Right lobe of liver (tissue), 6 donors: ENCODE data around the gene INPPL1. TPM values are rescaled to one million over a fixed set of nuclear protein-coding genes. Genes with fewer than 3 reads are reported as not detected.

Experiments used
- ATAC-seq, 4 donors: fragments of 200-7000 bp; cut with Tn5 transposase; one replicate each; pipeline ENCODE4 v1.9.1; 2020; ENCODE audit warnings: mild to moderate bottlenecking in 4 of 4, moderate library complexity in 4 of 4
- DNase-seq, 3 donors: peaks; one replicate each; pipeline ENCODE4 v3.0.0-alpha.2; 2020
- H3K27ac ChIP-seq, 3 donors: fragments of 200-600 bp; one replicate each; pipeline ENCODE4 v1.8.0; 2022
- H3K27me3 ChIP-seq, 2 donors: fragments of 200-600 bp; one replicate each; pipeline ENCODE4 v1.8.0; 2022
- H3K36me3 ChIP-seq, 4 donors: fragments of 200-600 bp; sonication (generic) in 1 of 4; one replicate each; pipeline versions ENCODE4 v1.5.1 to v1.8.0; 2017 to 2022; ENCODE audit warnings: control low read depth in 1 of 4
- H3K4me1 ChIP-seq, 4 donors: fragments of 200-600 bp; sonication (generic) in 1 of 4; one replicate each; pipeline versions ENCODE4 v1.5.1 to v1.8.0; 2017 to 2022; ENCODE audit warnings: control low read depth in 1 of 4
- H3K4me3 ChIP-seq, 3 donors: fragments of 200-600 bp; one replicate each; pipeline ENCODE4 v1.8.0; 2022
- H3K9me3 ChIP-seq, 4 donors: fragments of 200-600 bp; sonication (generic) in 1 of 4; one replicate each; pipeline versions ENCODE4 v1.5.1 to v1.8.0; 2017 to 2022; ENCODE audit warnings: control low read depth in 1 of 4
- CTCF ChIP-seq, 4 donors: fragments of 200-600 bp in 3 of 4; fragments of 450-650 bp in 1 of 4; IDR thresholded peaks; one replicate each; pipeline versions ENCODE4 v1.5.1 to v1.8.0; 2016 to 2022; ENCODE audit warnings: antibody characterized with exemption in 4 of 4, mild to moderate bottlenecking in 2 of 4
- POLR2A ChIP-seq: fragments of 450-650 bp; IDR thresholded peaks from one replicate; pipeline ENCODE4 v1.6.1; 2017; ENCODE audit warnings: antibody characterized with exemption, mild to moderate bottlenecking
- WGBS: methylation state at CpG from one replicate; pipeline ENCODE4 v1.1.6; 2018; ENCODE audit warnings: low coverage, low lambda C conversion rate; ENCODE audit not compliant: insufficient coverage; ENCODE audit errors: missing lambda C conversion rate; 5-methylcytosine and 5-hydroxymethylcytosine counted together
- intact Hi-C, 2 donors: fragments of 100-400 bp; cut with DNase I; formaldehyde crosslinking; loops; one replicate each; pipeline versions ENCODE4 v1.11.2 to v1.14.1; 2022
- total RNA-seq, 6 experiments: library from RNA; depleted of rRNA in 2 of 6; stranded (reverse); fragments of >200 nt in 2 of 6; fragmentation: NEBNext Ultra II Directional in 3 of 6; extraction: Animal tissue kit (Norgen Biotek cat#: 25700) in 3 of 6; gene quantifications; one replicate each; pipeline versions ENCODE4 v1.1.0 to v1.2.4, GENCODE V29; 2016 to 2023
- donor health status: DM: no; HTN: yes; CAD: no.
- donor health status: DM: no; HTN: no; CAD: no.
- donor health status: DM: no; HTN: no; CAD: no.
- donor health status: DM: no; HTN: yes; CAD: no.
- donor health status: DM: no; HTN: yes; CAD: no.

INPPL1 gene
- total RNA-seq, 6 experiments from 2014 or later: 23.2 to 46.5 (median 37.4) TPM

- Histone ChIP-seq H3K9me3 (no peaks in the 10 kb centered on the region), H3K4me1 (no peaks in the 10 kb centered on the region), H3K27me3 (no peaks in the 10 kb centered on the region), H3K36me3 (no peaks in the 10 kb centered on the region), H3K4me3 (no peak overlapping the region), H3K27ac (no peak overlapping the region)
- intact Hi-C loops: no loop called here
- WGBS: 57% methylated on average over 2 of the region's 24 CpGs
- no peak for TF ChIP-seq POLR2A
- DNase-seq (no peak), ATAC-seq (peak in 1 of 4 donors; percentile 15)
These were observed 26.3 kb downstream of the INPPL1 start for GRCh38 chr11:72250661-72251464.

GRCh38 chr11:72251614-72252013 is 27.0 kb downstream of the INPPL1 start:
- no peak overlapping the region for H3K27ac ChIP-seq
- H3K4me3 ChIP-seq: no peak overlapping the region
- ATAC-seq (no peak), DNase-seq (no peak)
- no peaks in the 10 kb centered on the region for H3K4me1 ChIP-seq
- no peaks in the 10 kb centered on the region for H3K9me3 ChIP-seq
- WGBS: 44% methylated on average over 3 of the region's 5 CpGs
- no peak for TF ChIP-seq CTCF (IDR thresholded peaks at IDR 0.05)
- intact Hi-C loops: no loop called here
- no peaks in the 10 kb centered on the region for H3K27me3 ChIP-seq
- no peaks in the 10 kb centered on the region for H3K36me3 ChIP-seq

GRCh38 chr11:72253392-72253791 is 28.8 kb downstream of the INPPL1 start:
- no peak for TF ChIP-seq CTCF (IDR thresholded peaks at IDR 0.05)
- TF ChIP-seq POLR2A: no peak
- ATAC-seq: no peak
- intact Hi-C loops: no loop called here

GRCh38 chr11:72254299-72254993 is 29.9 kb downstream of the INPPL1 start:
- Histone ChIP-seq H3K9me3 (no peaks in the 10 kb centered on the region), H3K36me3 (no peaks in the 10 kb centered on the region), H3K27ac (no peak overlapping the region), H3K4me3 (no peak overlapping the region), H3K4me1 (no peaks in the 10 kb centered on the region), H3K27me3 (no peaks in the 10 kb centered on the region)
- TF ChIP-seq CTCF (IDR thresholded peaks at IDR 0.05) (no peak), POLR2A (no peak)
- 61% methylated on average over 4 of the region's 5 CpGs for WGBS
- ATAC-seq: no peak
- intact Hi-C loops: no loop called here
- no peak for DNase-seq

More at GRCh38 chr11:72253392-72253791, 28.8 kb downstream of the INPPL1 start:
- 84% methylated on average over 3 of the region's 3 CpGs for WGBS
- Histone ChIP-seq H3K27ac (no peak overlapping the region), H3K9me3 (no peaks in the 10 kb centered on the region), H3K4me3 (no peak overlapping the region), H3K36me3 (no peaks in the 10 kb centered on the region), H3K4me1 (no peaks in the 10 kb centered on the region), H3K27me3 (no peaks in the 10 kb centered on the region)
- no peak for DNase-seq

- no peaks in the 10 kb centered on the region for H3K36me3 ChIP-seq
- H3K4me3 ChIP-seq: no peak overlapping the region
- H3K27ac ChIP-seq: no peak overlapping the region
- 82% methylated on average over 2 of the region's 2 CpGs for WGBS
- TF ChIP-seq POLR2A (no peak), CTCF (IDR thresholded peaks at IDR 0.05) (no peak)
- intact Hi-C loops: no loop called here
- DNase-seq (no peak), ATAC-seq (no peak)
- no peaks in the 10 kb centered on the region for H3K27me3 ChIP-seq
- H3K4me1 ChIP-seq: no peaks in the 10 kb centered on the region
- no peaks in the 10 kb centered on the region for H3K9me3 ChIP-seq
These were observed 33.0 kb downstream of the INPPL1 start for GRCh38 chr11:72257570-72257969.
